Naive thymus-derived CD8-positive, alpha-beta T cell (primary cell): ENCODE data around the gene SRR. TPM values are rescaled to one million over a fixed set of nuclear protein-coding genes. Genes with fewer than 3 reads are reported as not detected.
"Not testable (repeated sequence)": the region's sequence is repeated elsewhere in the genome, so short reads cannot be mapped to it uniquely, and the experiment has no call there.

Source experiments
- ATAC-seq, 2 donors: fragments of 150-1000 bp; cut with Tn5 transposase in 1 of 2; sonication (Bioruptor Pico), chemical (Tn5 transposase) in 1 of 2; 1 replicate in 1 of 2; 2 replicates in 1 of 2; pipeline ENCODE4 v1.10.0; 2021; ENCODE audit warnings: mild to moderate bottlenecking in 2 of 2, moderate library complexity in 2 of 2
- POLR2A ChIA-PET: fragments of 350-600 bp; sonication (Branson Sonifier 250); formaldehyde crosslinking; loops from one replicate; lab custom pipeline; 2021; ENCODE audit warnings: antibody characterized with exemption; lab: Charles Lee
- DNase-seq, 10 donors: peaks; one replicate each; pipeline versions ENCODE4 v3.0.0 to v3.0.0-alpha.2; 2020 to 2022
- H3K27ac Mint-ChIP-seq, 10 donors: one replicate each; pipeline ENCODE4 v1.8.0; 2020 to 2022; ENCODE audit warnings: mild to moderate bottlenecking in 10 of 10, mixed read lengths in 10 of 10, moderate library complexity in 4 of 10, inconsistent platforms in 1 of 10
- H3K27me3 Mint-ChIP-seq, 5 donors: one replicate each; pipeline ENCODE4 v1.8.0; 2021 to 2022; ENCODE audit warnings: mixed read lengths in 5 of 5
- H3K36me3 Mint-ChIP-seq, 3 donors: one replicate each; pipeline ENCODE4 v1.8.0; 2020 to 2022; ENCODE audit warnings: mixed read lengths in 3 of 3, mild to moderate bottlenecking in 2 of 3, inconsistent platforms in 1 of 3
- H3K4me1 Mint-ChIP-seq, 4 donors: one replicate each; pipeline ENCODE4 v1.8.0; 2021 to 2022; ENCODE audit warnings: mixed read lengths in 4 of 4
- H3K4me3 Mint-ChIP-seq, 10 donors: one replicate each; pipeline ENCODE4 v1.8.0; 2020 to 2022; ENCODE audit warnings: mild to moderate bottlenecking in 10 of 10, mixed read lengths in 10 of 10, moderate library complexity in 6 of 10, inconsistent platforms in 1 of 10
- H3K9me3 Mint-ChIP-seq, 9 donors: one replicate each; pipeline ENCODE4 v1.8.0; 2020 to 2022; ENCODE audit warnings: mixed read lengths in 9 of 9, mild to moderate bottlenecking in 3 of 9, inconsistent platforms in 1 of 9, moderate library complexity in 1 of 9
- polyA plus RNA-seq, 3 donors: library from polyadenylated mRNA; unstranded; fragments of 300-500 nt; fragmentation: Illumina TruSeq; gene quantifications; one replicate each; pipeline ENCODE4 v1.2.3, GENCODE V29; 2021
- total RNA-seq, 8 experiments: library from RNA in 2 of 8; stranded (reverse) in 2 of 8; gene quantifications; one replicate each; pipeline ENCODE4 v1.2.3 and lab custom pipeline; 2021 to 2026

The SRR gene
- total and polyA plus RNA-seq, 5 experiments from 2014 or later: 3.6 to 9.6 (median 7.3) TPM

DNA sequence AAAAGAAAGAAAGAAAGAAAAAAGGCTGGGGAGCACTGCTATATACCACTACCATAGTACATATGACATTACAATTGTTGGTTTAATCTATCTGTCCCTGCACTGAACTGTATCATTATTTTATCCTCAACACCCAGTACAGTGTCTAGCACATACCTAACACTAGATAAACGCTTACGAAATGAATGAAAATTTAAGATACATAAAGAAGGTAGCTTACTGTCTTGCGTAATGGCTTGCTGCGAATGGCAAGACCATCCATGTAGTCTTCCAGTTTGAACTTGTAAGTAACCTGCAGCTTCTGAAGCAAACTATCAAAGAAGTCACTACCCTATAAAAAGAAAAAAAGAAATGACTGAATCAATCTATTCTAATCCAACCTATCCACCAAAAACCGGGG, 6.7 kb upstream of the SRR start:
- Mint-ChIP-seq H3K27me3 (no peaks in the 10 kb centered on the region), H3K9me3 (no peaks in the 10 kb centered on the region), H3K36me3 (peaks cover 16 to 82% (median 27%) of the 10 kb centered on the region in 3 donors), H3K27ac (peak overlapping the region in 1 of 10 donors; percentile 24), H3K4me1 (peaks cover 39 to 67% (median 53%) of the 10 kb centered on the region in 4 donors), H3K4me3 (no peak overlapping the region)
- no peak for DNase-seq
- POLR2A ChIA-PET: interaction anchor here (0.6 kb wide), 1 partner anchor 252 kb away, joined by 3 read pairs; no protein-coding TSS in a partner anchor
- no peak for ATAC-seq

DNA sequence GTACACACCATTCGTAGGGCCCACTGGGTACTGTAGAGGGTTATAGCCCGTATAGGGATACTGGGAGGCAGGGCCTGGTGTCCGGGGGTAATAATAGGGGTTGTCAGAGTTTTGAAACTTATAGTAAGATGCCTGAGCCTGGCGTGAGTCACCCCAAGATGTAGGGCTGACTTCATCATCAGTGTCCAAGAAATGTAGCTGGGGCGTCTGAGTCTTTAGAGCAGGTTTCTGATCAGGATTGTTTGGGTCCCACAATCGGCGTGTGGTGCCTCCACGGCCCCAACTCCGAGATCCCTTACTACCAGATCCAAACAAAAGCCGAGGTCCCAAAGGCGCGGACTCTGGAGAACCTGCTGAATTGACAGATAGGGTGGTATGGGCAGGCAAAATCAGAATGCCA, 4.6 kb upstream of the SRR start:
- H3K4me1 Mint-ChIP-seq: peaks cover 34 to 69% (median 52%) of the 10 kb centered on the region in 4 donors
- DNase-seq: no peak
- POLR2A ChIA-PET: no interaction called here
- H3K4me3 Mint-ChIP-seq: no peak overlapping the region
- peaks cover 13 to 63% (median 24%) of the 10 kb centered on the region in 3 donors for H3K36me3 Mint-ChIP-seq
- H3K9me3 Mint-ChIP-seq: no peaks in the 10 kb centered on the region
- no peaks in the 10 kb centered on the region for H3K27me3 Mint-ChIP-seq
- H3K27ac Mint-ChIP-seq: no peak overlapping the region
- no peak for ATAC-seq

DNA sequence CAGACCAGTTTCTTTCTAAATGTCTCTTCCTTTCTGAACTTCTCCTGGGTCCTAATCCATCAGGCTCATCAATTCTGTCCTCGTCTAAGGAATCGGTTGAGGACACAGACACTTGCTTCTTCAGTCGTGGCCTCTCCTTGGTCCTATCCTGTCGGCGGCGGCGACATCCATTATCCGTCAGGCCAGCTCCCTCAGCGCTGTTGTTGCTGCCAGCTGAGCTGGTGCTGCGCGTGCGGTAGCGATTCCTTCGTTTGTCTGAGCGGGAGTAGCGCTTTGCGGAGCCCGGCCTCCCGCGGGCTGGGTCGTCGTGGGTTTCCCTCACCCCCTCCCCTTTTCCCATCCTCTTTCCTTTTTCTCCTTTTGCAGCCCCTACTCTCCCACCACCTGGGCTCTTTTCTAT, 4.0 kb upstream of the SRR start:
- no peaks in the 10 kb centered on the region for H3K27me3 Mint-ChIP-seq
- no peak for DNase-seq
- H3K36me3 Mint-ChIP-seq: peaks cover 13 to 57% (median 24%) of the 10 kb centered on the region in 3 donors
- no peaks in the 10 kb centered on the region for H3K9me3 Mint-ChIP-seq
- no peak overlapping the region for H3K27ac Mint-ChIP-seq
- POLR2A ChIA-PET: no interaction called here
- peak overlapping the region in 1 of 10 donors; percentile 39 for H3K4me3 Mint-ChIP-seq
- no peak for ATAC-seq
- peaks cover 30 to 65% (median 50%) of the 10 kb centered on the region in 4 donors for H3K4me1 Mint-ChIP-seq

DNA sequence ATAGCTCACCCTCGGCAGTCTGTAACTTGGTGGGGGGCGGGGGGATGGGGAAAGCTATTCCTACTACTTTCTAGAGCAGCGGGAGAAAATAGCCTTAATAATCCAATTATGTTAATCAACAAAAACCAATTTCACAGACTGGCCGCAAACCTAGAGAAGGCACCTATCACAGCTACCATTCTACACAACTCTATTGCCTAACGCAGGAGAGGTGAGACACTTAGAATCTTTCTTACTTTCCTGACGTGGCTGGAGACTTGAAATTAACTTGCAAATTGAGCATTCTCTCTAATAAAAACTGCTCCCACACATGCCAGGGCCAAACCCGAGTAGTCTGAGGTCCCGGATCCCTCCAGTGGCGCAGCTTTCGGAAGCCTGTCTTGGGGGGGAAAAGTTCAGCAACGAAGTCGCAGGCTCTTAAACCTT, 959 bp upstream of the SRR start:
- DNase-seq: peak in 2 of 10 donors; percentile 4 to 30
- POLR2A ChIA-PET: interaction anchor here (0.5 to 3.3 kb wide), 13 partner anchors 15 to 1509 kb away, joined by 3 to 34 read pairs (median 4); partner anchors contain the start of genes SGSM2 and TSR1
- Mint-ChIP-seq H3K4me1 (peaks cover 17 to 47% (median 34%) of the 10 kb centered on the region in 4 donors), H3K27me3 (no peaks in the 10 kb centered on the region), H3K36me3 (peaks cover 4 to 31% (median 8%) of the 10 kb centered on the region in 3 donors), H3K9me3 (no peaks in the 10 kb centered on the region), H3K4me3 (peak overlapping the region; percentile 83 to 95 (median 92)), H3K27ac (peak overlapping the region; percentile 57 to 95 (median 92))
- peak in 1 of 2 donors; percentile 7 for ATAC-seq

DNA sequence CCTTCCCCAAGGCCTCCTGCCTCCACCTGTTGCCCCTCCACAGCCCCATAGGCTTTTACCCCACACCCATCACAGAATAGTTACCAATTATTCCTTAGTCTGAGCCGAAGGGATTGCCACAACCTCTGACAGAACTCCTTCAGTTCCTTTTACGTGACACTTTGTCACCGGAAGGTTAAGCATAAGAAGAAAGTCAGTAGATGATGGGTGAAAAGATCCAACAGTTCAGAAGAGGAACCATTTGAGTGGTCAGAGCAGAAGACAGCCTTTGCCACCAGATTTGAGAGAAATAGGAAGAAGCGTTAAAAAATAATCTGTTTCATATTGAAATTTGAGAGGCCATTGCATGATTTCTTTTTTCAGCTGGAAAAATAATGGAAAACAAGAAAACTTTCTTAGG, 1.2 kb downstream of the SRR start:
- Mint-ChIP-seq H3K27ac (peak overlapping the region in 5 of 10 donors; percentile 14 to 63 (median 44)), H3K9me3 (no peaks in the 10 kb centered on the region), H3K4me1 (peaks cover 15 to 39% (median 31%) of the 10 kb centered on the region in 4 donors), H3K4me3 (peak overlapping the region; percentile 52 to 83 (median 71)), H3K27me3 (no peaks in the 10 kb centered on the region), H3K36me3 (peaks cover 1 to 11% (median 3%) of the 10 kb centered on the region in 3 donors)
- POLR2A ChIA-PET: no interaction called here
- ATAC-seq (no peak), DNase-seq (no peak)

DNA sequence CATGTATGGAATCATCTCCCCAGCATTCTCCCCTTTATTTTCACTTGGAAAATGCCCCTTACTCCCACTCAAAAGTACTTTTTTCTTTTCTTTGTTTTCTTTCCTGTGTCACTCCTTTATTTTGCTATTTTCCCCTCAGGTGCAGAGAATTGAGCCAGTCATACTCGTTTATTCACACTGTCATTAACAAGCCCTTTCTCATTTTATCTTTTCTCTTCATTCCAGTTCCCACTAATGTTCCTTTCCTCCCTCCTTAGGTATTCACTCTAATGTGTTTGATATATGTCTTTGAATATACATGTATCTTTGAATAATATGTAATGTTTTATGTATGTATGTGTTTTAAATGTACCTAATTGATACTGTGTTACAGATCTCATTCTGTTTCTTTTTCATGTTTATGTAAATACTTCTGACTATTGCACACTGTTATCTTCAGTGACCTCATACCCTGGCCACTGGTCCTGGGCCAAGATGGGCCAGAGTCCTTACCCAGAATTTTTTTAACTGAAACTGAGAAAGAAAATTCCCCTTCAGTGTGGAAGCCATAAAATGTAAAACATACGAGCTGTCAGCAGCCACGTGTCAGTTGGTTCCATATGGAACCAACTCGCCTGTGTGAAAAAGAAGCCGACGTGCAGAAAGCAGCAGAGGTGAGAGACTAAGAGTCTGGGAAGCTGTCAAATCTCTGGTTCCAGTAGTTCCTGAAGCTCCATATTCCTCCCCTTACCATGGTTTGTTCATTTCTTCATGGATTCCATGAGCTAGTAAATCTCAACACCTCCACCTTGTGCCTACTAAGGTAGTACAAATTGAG, 5.8 kb downstream of the SRR start:
- Mint-ChIP-seq H3K27me3 (no peaks in the 10 kb centered on the region), H3K9me3 (no peaks in the 10 kb centered on the region), H3K4me3 (no peak overlapping the region), H3K36me3 (peaks cover 0 to 6% (median 0%) of the 10 kb centered on the region in 3 donors), H3K27ac (peak overlapping the region in 2 of 10 donors; percentile 0 to 63), H3K4me1 (peaks cover 7 to 11% (median 9%) of the 10 kb centered on the region in 4 donors)
- POLR2A ChIA-PET: interaction anchor here (0.5 kb wide), 1 partner anchor 37 kb away, joined by 3 read pairs; no protein-coding TSS in a partner anchor
- ATAC-seq (no peak), DNase-seq (no peak)

DNA sequence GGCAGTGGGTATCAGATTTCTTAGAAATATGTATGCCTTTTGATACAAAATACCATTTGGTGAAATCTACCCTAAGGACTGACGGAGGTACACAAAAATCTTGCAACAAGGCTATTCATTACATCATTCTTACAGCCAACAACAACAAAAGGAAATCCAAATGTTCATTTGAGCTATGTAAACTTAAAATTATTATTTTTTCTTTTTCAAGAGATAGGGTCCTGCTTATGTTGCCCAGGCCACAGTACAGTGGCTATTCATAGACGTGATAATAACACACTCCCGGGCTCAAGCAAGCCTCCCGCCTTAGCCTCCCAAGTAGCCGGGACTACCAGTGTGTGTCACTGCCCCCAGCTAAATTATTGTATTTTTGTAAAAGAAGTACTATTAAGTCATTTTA, 9.0 kb downstream of the SRR start:
- ATAC-seq: no peak
- no peak overlapping the region for H3K27ac Mint-ChIP-seq
- no peak overlapping the region for H3K4me3 Mint-ChIP-seq
- no peaks in the 10 kb centered on the region for H3K9me3 Mint-ChIP-seq
- H3K36me3 Mint-ChIP-seq: peaks cover 0 to 2% (median 0%) of the 10 kb centered on the region in 3 donors
- H3K4me1 Mint-ChIP-seq: peaks cover 0 to 4% (median 4%) of the 10 kb centered on the region in 4 donors
- POLR2A ChIA-PET: no interaction called here
- no peak for DNase-seq
- no peaks in the 10 kb centered on the region for H3K27me3 Mint-ChIP-seq

DNA sequence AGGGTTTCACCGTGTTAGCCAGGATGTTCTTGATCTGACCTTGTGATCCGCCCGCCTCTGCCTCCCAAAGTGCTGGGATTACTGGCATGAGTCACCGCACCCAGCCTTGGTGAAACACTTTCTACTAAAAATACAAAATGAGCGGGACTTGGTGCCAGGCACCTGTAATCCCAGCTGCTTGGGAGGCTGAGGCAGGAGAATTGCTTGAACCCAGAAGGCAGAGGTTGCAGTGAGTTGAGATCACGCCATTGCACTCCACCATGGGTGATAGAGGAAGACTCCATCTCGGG, 13.1 kb downstream of the SRR start:
- POLR2A ChIA-PET, DNase-seq, H3K9me3 Mint-ChIP-seq, ATAC-seq, H3K27ac Mint-ChIP-seq, H3K4me1 Mint-ChIP-seq, H3K4me3 Mint-ChIP-seq, H3K27me3 Mint-ChIP-seq: not testable (repeated sequence)
- H3K36me3 Mint-ChIP-seq: peaks cover 0 to 12% (median 0%) of the 10 kb centered on the region in 3 donors

DNA sequence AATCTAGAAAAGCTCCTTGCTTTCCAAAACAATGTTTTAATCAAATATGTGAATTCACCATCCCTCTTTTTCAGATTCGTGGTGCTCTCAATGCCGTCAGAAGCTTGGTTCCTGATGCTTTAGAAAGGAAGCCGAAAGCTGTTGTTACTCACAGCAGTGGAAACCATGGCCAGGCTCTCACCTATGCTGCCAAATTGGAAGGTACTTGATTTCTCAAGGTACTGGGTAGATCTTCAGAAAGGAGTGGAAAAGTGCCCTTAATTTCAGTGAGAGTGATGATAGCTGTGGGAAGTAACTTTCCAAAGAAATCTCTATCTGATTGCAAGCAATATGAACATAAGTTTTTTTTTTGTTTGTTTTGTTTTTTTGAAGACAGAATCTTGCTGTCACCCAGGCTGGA, 14.0 kb downstream of the SRR start:
- no peak overlapping the region for H3K4me3 Mint-ChIP-seq
- no peaks in the 10 kb centered on the region for H3K27me3 Mint-ChIP-seq
- no peak for ATAC-seq
- POLR2A ChIA-PET: interaction anchor here (0.7 to 2.0 kb wide), 2 partner anchors 19 to 149 kb away, joined by 6 to 8 read pairs; partner anchors contain the start of genes SGSM2 and TSR1
- no peaks in the 10 kb centered on the region for H3K4me1 Mint-ChIP-seq
- no peaks in the 10 kb centered on the region for H3K9me3 Mint-ChIP-seq
- no peak for DNase-seq
- peaks cover 0 to 21% (median 3%) of the 10 kb centered on the region in 3 donors for H3K36me3 Mint-ChIP-seq
- no peak overlapping the region for H3K27ac Mint-ChIP-seq

DNA sequence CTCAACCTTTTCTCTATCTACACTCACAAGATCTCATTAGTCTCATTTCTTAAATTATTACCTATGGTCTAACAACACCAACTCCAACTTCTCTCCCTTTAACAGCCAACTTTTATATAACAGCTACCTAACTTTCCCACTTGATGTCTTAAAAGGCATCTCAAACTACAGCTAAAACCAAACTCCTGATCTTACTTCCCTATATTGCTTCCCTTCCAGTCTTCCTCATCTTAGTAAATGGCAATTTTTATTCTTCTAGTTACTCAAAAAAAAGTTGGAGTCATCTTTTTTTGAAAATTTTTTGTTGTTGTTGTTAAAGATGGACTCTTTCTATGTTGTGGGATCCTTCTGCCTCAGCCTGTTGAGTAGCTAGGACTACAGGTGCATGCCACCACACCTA, 15.3 kb downstream of the SRR start:
- Mint-ChIP-seq H3K4me1 (peaks cover 0 to 2% (median 0%) of the 10 kb centered on the region in 4 donors), H3K27me3 (no peaks in the 10 kb centered on the region), H3K27ac (no peak overlapping the region), H3K4me3 (no peak overlapping the region), H3K36me3 (peaks cover 4 to 34% (median 13%) of the 10 kb centered on the region in 3 donors), H3K9me3 (no peaks in the 10 kb centered on the region)
- POLR2A ChIA-PET: interaction anchor here (2.0 kb wide), 1 partner anchor 18 kb away, joined by 8 read pairs; the partner anchor contains the start of genes SGSM2 and TSR1
- DNase-seq (no peak), ATAC-seq (no peak)

DNA sequence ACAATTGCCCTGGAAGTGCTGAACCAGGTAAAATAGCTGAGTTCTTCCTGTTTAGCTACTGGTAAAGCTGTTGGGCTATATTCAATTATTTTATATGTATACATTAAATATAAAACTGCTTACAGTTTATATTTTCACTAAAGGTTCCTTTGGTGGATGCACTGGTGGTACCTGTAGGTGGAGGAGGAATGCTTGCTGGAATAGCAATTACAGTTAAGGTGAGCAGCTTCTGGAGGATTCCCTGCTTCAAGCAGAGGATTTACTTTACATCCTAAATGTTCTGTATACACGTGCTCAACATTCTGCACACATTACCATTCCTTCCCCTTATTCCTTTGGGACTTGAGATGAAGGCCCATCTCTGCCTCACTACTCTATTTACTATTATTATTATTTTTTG, 17.6 kb downstream of the SRR start:
- POLR2A ChIA-PET: no interaction called here

DNA sequence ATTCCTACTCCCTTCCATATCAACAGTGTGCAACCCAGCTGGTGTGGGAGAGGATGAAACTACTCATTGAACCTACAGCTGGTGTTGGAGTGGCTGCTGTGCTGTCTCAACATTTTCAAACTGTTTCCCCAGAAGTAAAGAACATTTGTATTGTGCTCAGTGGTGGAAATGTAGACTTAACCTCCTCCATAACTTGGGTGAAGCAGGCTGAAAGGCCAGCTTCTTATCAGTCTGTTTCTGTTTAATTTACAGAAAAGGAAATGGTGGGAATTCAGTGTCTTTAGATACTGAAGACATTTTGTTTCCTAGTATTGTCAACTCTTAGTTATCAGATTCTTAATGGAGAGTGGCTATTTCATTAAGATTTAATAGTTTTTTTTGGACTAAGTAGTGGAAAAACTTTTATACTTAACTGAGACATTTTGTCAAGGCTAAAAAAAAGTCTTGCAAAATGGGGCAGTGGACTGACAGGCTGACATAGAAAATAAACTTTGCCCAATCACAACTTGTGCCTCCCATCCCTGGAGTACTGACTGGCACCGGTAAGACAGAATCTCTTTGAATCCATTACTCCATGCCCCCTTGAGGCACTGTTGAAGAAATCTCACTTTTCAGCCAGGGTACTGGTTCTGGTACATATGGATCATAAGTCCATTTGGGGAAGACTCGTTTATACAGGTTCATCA, 20.0 kb downstream of the SRR start:
- H3K36me3 Mint-ChIP-seq: peaks cover 7 to 61% (median 30%) of the 10 kb centered on the region in 3 donors
- no peak overlapping the region for H3K4me3 Mint-ChIP-seq
- DNase-seq: no peak
- peaks cover 0 to 9% (median 6%) of the 10 kb centered on the region in 4 donors for H3K4me1 Mint-ChIP-seq
- no peak for ATAC-seq
- POLR2A ChIA-PET: no interaction called here
- no peaks in the 10 kb centered on the region for H3K27me3 Mint-ChIP-seq
- H3K27ac Mint-ChIP-seq: peak overlapping the region in 2 of 10 donors; percentile 16 to 39
- H3K9me3 Mint-ChIP-seq: no peaks in the 10 kb centered on the region

More for the DNA sequence above, 17.6 kb downstream of the SRR start:
- ATAC-seq (no peak), DNase-seq (no peak)
- Mint-ChIP-seq H3K27ac (no peak overlapping the region), H3K36me3 (peaks cover 7 to 56% (median 24%) of the 10 kb centered on the region in 3 donors), H3K4me1 (peaks cover 0 to 9% (median 6%) of the 10 kb centered on the region in 4 donors), H3K9me3 (no peaks in the 10 kb centered on the region), H3K27me3 (no peaks in the 10 kb centered on the region), H3K4me3 (no peak overlapping the region)
